ENCODE measurements around the gene GEMIN5. TPM values are rescaled to one million over a fixed set of nuclear protein-coding genes. Genes with fewer than 3 reads are reported as not detected.

Gene GEMIN5
- total and polyA plus RNA-seq, 2 of the 8 experiments (the other 6 are each of a cell fraction or from before 2014, with no cell fraction given), result 12.8 to 47.0 TPM

GRCh38 chr5:154841273-154841661, 96.7 kb downstream of the GEMIN5 start:
- no peak for DNase-seq (ENCODE audit: low read depth in 1 of 2, low spot score in 2 of 2)
- no peak overlapping the region for H3K4me2 ChIP-seq (ENCODE audit: insufficient read depth in 1 of 2, low read depth in 2 of 2, low read length in 2 of 2)
- no peaks in the 10 kb centered on the region for H3K79me2 ChIP-seq (ENCODE audit: control insufficient read depth in 1 of 2, insufficient read depth in 2 of 2, low read length in 2 of 2)
- H3K4me3 ChIP-seq (ENCODE audit: extremely low read depth in 1 of 4, insufficient read depth in 2 of 4, low read depth in 3 of 4, low read length in 4 of 4), result no peak overlapping the region
- ChIA-PET CTCF (ENCODE audit: partially characterized antibody) (interaction anchor here (0.7 to 1.5 kb wide), 5 partner anchors 8 to 76 kb away, joined by 3 to 7 read pairs (median 3); partner anchors contain the start of gene FAXDC2), POLR2A (ENCODE audit: partially characterized antibody) (interaction anchor here (0.7 to 2.1 kb wide), 5 partner anchors 9 to 26 kb away, joined by 3 to 9 read pairs (median 4); partner anchors contain the start of gene FAXDC2)
- no peaks in the 10 kb centered on the region for H3K23me2 ChIP-seq (ENCODE audit: low read depth, low read length)
- H2AFZ ChIP-seq (ENCODE audit: low read length), result no peak overlapping the region
- no peak overlapping the region for H2BK12ac ChIP-seq (ENCODE audit: low read depth, low read length)
- no peak overlapping the region for H2AK5ac ChIP-seq (ENCODE audit: low read depth, low read length)
- H4K8ac ChIP-seq (ENCODE audit: extremely low read depth, insufficient read depth, low read length), result no peak overlapping the region
- H3K4ac ChIP-seq (replicated peaks; ENCODE audit: insufficient read length, low read depth, low read length), result no peak overlapping the region
- no peak overlapping the region for H2BK15ac ChIP-seq (ENCODE audit: low read length)
- H2BK20ac ChIP-seq (ENCODE audit: low read length), result no peak overlapping the region
- H3K9ac ChIP-seq (replicated peaks in 1 of 4; ENCODE audit: extremely low read depth in 1 of 4, low read depth in 3 of 4, low read length in 3 of 4), result no peak overlapping the region
- no peak overlapping the region for H4K91ac ChIP-seq (replicated peaks; ENCODE audit: insufficient read length, low read length)
- H3K36me3 ChIP-seq (ENCODE audit: control insufficient read depth in 2 of 4, insufficient read depth in 4 of 4, low read length in 3 of 4), result no peaks in the 10 kb centered on the region; a peak in 3 of 8 replicates
- H3K9me3 ChIP-seq (ENCODE audit: insufficient read depth in 2 of 2, low read depth in 1 of 2, low read length in 1 of 2), result no peaks in the 10 kb centered on the region
- H2BK5ac ChIP-seq (ENCODE audit: low read depth, low read length), result no peak overlapping the region
- H3K56ac ChIP-seq (replicated peaks; ENCODE audit: insufficient read length, low read depth, low read length), result no peak overlapping the region
- no peaks in the 10 kb centered on the region for H3K27me3 ChIP-seq (replicated peaks in 1 of 4; ENCODE audit: control insufficient read depth in 3 of 4, extremely low read depth in 1 of 4, insufficient read depth in 3 of 4, low read length in 3 of 4)
- no peaks in the 10 kb centered on the region for H4K20me1 ChIP-seq (replicated peaks in 1 of 2; ENCODE audit: control insufficient read depth in 1 of 2, insufficient read depth in 2 of 2, low read length in 2 of 2)
- H4K5ac ChIP-seq (ENCODE audit: insufficient read length, low read depth, low read length), result no peak overlapping the region
- no peak overlapping the region for H3K18ac ChIP-seq (ENCODE audit: extremely low read depth, low read length)
- no peaks in the 10 kb centered on the region for H3K79me1 ChIP-seq (ENCODE audit: low read depth, low read length)
- no peak overlapping the region for H3K23ac ChIP-seq (ENCODE audit: insufficient read length)
- H3K14ac ChIP-seq (ENCODE audit: insufficient read length), result no peak overlapping the region
- FAIRE-seq, result no peak
- H3K4me1 ChIP-seq (replicated peaks in 1 of 4; ENCODE audit: control insufficient read depth in 3 of 4, insufficient read depth in 4 of 4, low read length in 3 of 4), result no peaks in the 10 kb centered on the region
- no peak overlapping the region for H3K27ac ChIP-seq (ENCODE audit: low read depth, low read length)
- H2BK120ac ChIP-seq (replicated peaks; ENCODE audit: low read depth, low read length), result no peak overlapping the region
- TF ChIP-seq, protein P1, sequence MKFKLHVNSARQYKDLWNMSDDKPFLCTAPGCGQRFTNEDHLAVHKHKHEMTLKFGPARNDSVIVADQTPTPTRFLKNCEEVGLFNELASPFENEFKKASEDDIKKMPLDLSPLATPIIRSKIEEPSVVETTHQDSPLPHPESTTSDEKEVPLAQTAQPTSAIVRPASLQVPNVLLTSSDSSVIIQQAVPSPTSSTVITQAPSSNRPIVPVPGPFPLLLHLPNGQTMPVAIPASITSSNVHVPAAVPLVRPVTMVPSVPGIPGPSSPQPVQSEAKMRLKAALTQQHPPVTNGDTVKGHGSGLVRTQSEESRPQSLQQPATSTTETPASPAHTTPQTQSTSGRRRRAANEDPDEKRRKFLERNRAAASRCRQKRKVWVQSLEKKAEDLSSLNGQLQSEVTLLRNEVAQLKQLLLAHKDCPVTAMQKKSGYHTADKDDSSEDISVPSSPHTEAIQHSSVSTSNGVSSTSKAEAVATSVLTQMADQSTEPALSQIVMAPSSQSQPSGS (IDR thresholded peaks at IDR 0.05; ENCODE audit: low read length), result no peak
- no peak for TF ChIP-seq CREB1 (IDR thresholded peaks at IDR 0.05)
- TF ChIP-seq CHD1 (IDR thresholded peaks at IDR 0.05; ENCODE audit: low read depth, low read length), result no peak
- no peak for TF ChIP-seq RXRA (IDR thresholded peaks at IDR 0.05; ENCODE audit: insufficient read depth, low read depth, low read length)

Measured in H1 (cell line).